Stimulated activated CD4-positive, alpha-beta T cell treated with anti-CD3 and anti-CD28 coated beads, Interleukin-4, amount 100 ng/mL, for 4 hours (primary cell): ENCODE measurements around the gene PRTG.
"Not testable (repeated sequence)": the region's sequence is repeated elsewhere in the genome, so short reads cannot be mapped to it uniquely, and the experiment has no call there.

ENCODE experiments used
- DNase-seq, 2 experiments: peaks; one replicate each; pipeline ENCODE4 v3.0.0-alpha.2; 2020

The PRTG gene

DNA sequence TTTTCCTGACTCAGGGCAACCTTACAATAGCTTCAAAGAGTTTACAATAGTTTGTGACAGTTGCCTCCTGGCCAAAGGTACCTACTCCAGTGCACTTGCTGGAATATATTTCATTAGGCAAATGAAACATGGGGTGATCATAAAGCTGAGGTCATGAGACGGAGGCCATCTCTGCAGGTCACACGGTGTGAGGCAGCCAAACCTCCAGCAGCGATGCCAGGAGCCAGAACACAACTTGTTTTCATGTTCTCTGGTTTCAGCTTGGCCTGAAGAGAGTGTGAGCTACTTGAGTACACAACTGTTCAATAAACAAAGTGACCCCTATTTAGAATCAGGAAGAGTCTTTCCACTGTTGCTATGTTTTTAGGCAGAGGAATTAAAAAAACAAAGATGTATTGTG is 112.1 kb downstream of the PRTG start:
- DNase-seq = no peak

DNA sequence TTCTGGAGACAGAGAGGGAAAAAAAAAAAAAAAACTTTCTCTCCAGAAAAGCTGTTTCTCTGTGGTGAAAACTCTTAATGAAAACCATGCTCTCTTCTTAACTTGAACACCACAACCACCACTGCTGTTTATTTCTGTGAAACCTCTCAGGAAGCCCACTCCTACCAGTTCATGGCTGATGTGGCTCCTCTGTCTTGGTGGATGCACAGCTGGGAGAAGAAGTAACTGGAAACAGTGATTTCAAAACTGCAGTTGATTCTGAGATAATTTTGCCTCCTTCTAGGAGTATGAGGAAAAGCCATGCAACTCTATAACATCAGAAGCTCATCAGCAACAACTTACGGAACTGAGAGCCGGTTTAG is 114.6 kb downstream of the PRTG start:
- DNase-seq = no peak

DNA sequence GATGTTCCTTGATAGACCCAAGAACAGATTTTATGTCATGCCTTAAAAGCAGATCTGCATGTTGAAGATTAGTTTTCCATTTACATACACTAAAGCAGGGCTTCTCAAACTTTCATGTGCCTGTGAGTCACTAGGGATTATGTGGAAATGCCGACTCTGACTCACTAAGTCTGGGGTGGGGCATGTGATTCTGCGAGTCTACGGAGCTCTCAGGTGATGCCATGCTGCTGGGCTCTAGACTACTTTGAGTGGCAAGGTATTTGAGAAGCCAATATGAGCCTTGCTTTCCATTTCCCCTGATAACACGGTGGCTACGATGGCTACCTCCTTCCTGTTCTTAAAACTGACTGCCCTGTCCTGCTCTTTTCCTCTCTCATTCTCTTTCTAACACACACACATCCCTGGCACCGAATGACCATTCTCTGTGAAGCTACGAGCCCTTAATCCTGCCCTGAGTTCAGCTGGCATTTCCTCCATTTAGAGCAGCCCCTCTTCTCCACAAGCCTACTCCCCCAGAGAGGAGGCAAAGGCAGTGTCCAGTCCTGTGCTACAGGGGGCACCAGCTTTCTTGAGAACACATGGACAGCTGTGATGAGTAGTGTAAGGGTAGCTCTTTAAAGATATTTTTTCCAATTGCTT is 115.1 kb downstream of the PRTG start:
- DNase-seq = no peak

DNA sequence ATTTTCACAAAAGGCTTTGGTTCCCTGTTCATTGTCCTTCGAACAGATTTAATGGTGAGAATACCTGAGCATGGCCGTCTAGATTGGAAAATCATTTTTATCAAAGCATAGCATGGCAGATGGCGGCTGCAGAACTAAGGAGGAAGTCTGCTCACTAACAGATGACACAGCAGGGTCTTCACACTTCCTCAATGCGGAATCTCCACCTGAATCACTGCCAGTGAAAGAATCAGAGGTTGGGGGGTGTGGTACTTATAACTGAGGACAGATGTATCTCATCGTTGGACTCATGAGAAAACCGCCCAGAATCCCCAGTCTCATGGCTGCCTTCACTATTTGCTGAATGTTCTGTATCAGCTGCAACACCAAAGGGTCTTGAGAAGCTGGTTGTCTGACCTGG is 123.2 kb downstream of the PRTG start:
- DNase-seq = no peak

DNA sequence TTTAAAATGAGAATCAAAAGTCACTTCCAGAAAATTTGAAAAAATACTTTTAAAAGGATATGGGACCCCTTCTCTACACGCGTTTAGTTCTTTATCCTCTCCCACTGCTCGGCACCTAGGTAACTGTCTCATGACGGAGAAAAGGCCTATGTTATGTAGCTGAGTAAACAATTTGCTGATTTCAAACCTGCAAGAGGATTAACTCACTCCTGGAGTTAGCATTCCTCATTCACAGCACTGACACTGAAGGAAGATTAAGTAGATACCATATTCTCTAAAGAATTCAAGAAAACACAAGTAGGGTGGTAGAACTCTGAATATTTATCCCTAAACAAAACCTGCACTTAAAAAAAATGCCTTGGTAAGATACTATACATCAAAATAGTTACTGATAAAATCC is 124.6 kb downstream of the PRTG start:
- no peak for DNase-seq

DNA sequence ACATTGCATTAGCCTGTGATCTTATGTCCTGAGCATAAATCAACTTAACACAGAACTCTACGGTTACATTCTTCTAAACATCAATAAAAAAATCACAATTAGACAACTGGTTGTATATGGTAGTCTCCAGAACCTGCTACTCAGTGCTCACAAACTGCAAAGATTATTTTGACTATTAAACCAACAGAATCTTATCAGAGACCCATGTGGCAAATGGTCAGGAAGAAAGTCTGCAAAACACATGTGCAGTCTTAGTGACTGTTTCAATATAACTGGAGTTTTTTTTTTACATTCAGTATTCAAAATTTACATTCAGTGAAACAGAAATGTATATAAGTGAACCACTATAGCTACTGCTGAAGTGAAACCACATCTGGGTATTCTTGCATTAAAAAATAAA is 127.5 kb downstream of the PRTG start:
- no peak for DNase-seq

DNA sequence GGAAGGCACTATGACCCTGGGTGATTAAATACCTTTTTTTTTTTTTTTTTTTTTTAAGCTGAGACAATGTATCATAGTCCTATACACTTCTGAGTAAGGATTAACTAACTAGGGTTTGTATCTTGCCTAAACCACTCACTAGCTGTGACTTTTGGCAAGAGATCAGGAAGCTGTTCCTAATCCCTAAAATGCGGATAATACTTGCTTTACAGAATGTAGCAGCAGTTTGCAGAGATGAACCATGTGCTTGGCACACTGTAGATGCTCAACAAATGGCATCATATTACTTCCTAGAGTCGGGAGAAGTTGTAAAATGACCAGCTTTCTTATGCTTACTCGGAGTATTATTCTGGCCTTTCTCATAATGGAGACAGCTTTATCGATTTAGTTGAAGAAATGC is 129.2 kb downstream of the PRTG start:
- no peak for DNase-seq

DNA sequence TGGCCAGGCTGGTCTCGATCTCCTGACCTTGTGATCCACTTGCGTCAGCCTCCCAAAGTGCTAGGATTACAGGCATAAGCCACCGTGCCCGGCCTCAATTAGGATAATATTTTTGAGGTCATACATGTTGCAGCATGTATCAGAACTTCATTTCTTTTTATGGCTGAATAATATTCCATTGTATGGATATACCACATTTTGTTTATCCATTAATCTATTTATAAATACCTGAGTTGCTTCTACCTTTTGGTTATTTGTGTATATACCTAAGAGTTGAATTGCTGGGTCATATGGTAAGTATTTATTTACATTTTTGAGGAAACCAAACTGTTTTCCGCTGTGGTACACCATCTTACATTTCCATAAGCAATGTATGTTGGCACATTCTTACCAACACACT is 136.7 kb downstream of the PRTG start:
- DNase-seq = no peak

DNA sequence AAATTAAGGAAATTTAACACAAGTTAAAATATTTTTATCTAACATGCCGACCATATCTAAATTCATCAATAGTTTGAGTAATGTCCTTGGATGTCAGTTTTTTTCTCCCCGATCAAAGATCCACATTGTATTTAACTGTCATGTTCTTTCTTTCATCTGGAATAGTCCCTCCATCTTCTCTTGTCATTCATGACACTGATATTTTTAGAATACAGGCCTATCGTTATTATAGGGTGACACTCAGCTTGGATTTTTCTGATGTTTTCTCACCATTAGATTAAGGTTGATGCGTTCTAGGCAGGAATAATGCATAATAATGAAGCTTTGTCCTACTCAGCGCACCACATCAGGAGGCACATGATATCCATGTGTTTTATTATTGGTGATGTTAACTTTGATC is 141.6 kb downstream of the PRTG start:
- DNase-seq = no peak

DNA sequence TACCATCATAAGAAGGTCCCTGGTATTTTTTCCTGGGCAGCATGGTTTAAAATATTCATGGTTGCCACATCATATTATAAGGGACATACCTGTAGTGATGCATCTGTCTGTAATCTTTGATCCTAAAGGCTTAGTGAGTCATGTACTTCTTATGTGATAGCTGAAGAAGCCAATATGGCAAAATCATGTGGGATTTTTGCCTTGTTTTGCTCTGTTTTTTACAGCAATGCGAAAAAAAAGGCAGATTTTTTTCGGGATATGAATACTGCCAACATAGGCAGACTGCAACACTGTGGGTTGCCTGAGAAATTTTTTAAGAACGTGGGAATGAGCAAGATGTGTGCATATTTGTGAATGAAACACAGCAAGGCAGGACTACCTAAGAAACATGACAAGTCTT is 143.5 kb downstream of the PRTG start:
- DNase-seq = no peak

DNA sequence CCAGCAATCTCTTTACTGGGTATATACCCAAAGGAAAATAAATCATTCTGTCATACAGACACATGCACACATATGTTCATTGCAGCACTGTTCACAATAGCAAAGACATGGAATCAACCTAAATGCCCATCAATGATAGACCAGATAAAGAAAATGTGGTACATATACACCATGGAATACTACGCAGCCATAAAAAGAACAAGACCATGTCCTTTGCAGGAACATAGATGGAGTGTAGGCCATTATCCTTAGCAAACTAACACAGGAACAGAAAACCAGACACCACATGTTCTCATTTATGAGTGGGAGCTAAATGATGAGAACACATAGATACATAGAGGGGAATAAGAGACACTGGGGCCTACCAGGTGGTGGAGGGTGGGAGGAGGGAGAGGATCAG is 149.9 kb downstream of the PRTG start:
- not testable (repeated sequence) for DNase-seq

DNA sequence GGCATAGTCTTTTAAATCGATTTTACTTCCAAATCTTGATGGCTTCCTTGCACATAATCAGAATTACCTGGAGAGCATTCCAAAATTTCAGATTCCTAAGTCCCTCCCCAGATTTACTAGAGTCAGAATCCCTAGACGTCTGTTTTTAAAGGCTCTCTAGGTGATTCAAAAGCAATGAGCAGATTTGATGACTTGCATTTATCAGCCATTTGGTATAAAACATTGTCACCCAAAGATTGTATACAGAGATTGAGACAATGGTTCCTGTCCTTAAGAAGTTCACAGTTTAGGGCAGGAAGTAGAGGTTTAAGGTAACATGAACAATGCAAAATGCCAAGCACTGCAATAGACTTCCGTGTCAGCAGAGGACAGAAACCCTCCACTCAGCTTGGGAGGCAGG is 152.2 kb downstream of the PRTG start:
- DNase-seq = no peak

DNA sequence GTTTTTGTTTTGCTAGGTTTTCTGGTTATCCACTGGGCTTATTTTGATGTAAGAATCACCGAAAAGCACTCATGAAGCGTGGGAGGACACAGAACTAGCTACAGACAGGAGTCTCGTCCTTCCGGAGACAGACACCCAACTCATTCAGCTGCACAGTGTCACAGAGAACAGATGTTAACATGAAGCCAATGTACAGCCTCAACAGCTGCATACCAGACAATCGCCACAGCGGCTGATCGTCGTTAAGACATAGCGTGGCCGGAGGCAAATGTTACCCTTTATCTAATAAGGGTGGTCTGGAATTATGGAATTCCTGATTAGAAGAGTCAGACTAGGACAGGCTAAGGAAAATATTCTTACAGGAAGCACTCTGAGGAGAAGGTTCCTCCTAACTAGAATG is 153.7 kb downstream of the PRTG start:
- DNase-seq = no peak

DNA sequence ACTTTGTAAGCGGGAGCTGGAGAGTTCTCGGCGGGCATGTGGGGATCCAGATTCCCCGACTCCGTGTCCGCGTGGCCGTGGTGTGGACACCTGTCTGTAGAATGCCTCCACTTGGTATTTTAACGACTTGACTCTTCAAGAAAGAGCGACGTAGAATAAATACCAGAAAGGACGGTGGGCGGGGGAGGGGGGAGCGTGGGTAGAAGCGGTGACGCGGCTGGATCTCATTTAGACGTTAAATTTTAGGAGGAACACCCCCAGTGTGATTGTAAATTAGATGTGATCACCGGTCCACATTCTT is 154.2 kb downstream of the PRTG start:
- no peak for DNase-seq

DNA sequence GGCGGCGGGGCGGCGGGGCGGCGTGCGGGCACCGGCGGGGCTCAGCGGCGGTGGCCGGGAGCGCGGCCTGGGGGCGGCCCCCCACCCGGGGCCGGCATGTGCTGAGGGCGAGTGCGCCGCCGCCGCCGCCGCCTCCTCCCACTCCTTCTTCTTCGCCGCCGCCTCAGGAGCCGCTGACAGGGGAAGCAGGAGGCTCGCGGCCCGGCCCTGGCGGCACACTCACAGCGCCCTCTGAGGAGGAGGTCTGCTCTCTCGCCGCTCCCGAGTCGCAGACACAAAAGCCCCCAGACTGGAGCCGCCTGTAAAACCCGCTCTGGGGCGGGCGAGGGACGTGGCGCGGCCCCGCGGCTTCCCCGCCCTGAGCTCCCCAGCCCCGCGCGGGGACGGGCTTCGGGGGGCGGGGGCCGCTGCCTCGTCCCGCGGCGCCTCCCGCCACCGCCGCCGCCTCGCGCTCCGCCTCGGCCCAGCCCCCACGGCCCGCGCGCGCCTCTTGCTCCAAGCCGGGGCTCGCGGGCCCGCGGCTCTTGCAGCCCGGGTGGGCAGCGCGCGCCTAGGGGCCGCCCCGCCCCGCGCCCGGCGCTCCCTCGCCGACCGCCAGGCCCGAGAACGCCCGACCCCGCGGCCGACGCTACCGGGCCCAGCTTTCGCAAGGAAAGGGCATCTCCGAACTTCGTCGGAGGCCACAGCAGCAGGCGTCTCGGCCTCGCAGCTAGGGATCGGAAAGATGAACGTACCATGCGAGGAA is 154.7 kb downstream of the PRTG start, which contains the start of gene PYGO1:
TSS of gene PYGO1 (minus strand) at position 276 of the 745 bp plus-strand sequence. CDS start 462 bp downstream, outside the sequence.
- DNase-seq = peak; percentile 25 to 46

DNA sequence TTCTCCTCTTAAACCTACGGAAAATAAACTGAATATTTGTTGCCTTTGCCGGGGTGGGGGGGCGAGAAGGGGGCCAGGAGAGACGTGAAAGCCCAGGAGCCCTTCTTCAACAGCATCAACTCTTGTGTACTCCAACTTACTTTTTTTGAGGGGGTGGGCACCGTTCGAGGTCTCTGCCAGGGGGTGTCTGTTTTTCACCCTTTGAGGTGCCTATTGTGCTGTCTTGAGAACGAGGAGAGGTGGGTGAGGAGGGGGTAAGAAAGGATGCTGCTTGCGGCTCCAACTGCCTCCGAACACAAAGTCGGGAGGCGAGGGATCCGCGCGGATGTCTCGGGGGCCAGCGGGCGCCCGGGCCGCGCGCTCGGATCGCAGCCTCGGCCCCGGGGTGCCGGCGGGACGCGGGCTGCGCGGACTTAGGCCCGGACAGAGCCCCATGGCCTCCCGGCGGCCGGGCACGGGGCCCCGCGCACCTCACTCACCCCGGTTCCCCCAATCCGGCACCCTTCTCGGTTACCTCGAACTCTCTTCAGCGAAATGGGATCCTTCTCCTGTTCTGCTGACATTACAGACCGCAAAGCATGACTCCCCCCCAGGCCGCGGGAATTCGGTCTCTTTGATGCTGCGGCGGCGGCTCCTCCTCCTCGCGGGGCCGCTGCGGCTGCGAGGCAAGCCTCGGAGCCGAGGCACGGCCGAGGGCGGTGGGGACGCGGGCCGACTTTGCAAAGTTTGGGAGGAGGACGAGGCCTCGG is 155.5 kb downstream of the PRTG start:
- peak in 1 of 2 experiments; percentile 5 for DNase-seq

DNA sequence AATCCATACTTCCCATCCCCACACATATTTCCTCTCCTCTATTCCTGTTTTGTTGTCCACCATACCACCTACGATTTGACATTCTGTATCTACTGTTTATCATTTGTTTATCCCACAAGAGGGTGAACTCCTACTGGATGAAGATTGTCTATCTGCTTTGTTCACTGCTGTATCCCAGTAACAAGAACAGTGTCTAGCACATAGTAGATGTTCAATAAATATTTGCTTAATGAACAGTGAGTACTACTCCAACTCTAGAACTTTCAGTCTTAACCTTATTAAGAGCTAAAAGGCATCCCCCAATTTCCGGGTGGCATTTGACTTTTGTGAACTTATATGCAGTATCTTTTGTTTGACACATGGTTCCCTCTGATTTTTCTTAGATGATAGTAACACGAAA is 156.1 kb downstream of the PRTG start:
- no peak for DNase-seq

DNA sequence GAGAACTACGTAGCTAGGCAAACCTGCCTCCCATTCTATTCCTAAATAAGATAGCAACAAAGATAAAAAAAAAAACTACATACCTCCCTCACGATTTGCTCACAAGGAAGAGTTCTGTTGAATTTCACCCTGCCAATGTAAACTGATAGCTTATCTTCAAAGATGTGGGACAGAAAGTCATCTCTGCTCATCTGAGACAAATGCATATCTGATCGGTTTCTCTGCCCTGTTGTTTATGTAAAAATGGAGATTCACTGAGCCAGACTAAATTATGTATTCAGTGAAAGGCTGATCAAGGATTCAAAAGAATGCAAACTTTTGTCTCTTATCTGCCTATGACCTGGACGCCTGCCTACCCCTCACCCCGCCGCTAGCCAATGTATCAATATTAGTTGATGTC is 166.0 kb downstream of the PRTG start:
- DNase-seq = no peak

DNA sequence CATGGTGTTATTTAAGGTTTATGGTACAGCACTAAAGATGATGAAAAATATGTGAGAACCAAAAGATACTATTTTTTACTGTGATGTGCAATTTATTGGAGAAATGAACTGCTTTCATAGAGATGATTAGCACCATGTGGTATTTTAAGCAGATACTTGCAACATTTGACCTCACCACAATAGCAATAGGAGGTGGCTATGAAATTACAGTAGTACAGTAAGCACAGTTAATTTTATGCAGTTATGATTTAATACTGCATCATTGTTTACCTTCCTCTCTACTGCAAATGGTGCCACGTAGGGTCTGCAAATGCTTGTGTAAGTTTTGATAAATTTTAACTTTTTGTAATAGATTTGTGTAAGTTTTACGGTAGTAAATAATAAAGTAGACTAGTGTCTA is 168.9 kb downstream of the PRTG start:
- DNase-seq = no peak

DNA sequence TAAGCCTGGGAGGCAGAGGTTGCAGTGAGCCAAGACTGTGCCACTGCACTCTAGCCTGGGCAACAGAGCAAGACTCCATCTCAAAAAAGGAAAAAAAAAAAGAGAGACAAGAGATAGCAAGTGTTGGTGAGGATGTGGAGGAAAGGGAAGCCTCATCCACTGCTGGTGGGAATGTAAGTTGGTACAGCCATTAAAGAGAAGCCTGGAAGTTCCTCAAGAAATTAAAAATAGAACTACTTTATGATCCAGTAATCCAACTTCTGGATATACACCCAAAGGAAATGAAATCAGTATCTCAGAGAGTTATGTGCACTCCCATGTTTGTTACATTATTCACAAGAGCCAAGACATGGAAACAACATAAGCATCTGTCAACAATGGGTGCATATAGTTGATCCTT is 169.7 kb downstream of the PRTG start:
- no peak for DNase-seq

DNA sequence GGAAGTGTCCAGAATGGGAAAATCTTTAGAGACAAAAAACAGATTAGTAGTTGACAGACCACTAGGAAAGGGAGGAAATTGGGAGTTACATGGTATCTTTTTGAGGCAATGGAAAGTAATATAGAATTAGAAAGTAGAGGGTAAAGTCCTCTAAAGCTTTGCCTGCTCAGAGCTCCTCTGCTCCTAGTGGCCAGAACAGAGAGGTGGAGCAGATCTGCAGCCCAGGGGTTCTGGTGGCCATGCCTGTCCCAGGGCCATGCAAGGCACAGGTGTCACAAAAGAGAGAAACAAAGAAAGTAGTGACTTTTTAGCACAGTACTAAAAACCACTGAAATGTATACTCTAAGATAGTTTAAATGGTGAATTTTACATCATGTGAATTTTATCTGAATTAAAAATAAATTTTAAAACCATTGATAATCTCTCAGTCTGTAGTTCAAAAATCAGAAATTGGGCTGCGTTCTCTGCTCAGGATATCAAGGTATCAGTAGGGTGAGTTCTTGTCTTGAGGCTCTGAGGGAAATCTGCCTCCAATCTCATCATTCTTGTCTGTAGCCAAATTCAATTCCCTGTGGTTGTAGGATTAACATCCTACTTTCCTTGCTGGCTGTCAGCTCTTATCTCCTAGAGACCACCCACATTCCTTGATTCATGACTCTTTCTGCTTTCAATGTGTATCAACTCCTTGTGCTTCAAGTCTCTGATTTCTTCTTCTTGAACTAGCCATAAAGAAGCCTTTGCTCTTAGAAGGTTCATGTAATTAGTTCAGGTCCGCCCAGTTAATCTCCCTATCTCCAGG is 178.4 kb downstream of the PRTG start:
- DNase-seq = no peak

DNA sequence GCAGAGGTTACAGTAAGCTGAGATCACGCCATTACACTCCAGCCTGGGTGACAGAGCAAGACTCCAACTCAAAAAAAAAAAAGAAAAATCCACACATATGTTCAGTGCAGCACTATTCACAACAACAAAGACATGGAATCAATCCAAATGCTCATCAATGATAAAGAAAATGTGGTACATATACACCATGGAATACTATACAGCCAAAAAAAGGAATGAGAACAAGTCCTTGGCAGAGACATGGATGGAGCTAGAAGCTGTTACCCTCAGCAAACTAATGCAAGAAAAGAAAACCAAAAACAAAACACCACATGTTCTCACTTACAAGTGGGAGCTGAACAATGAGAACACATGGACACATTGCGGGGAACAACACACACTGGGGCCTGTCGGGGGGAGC is 180.4 kb downstream of the PRTG start:
- no peak for DNase-seq
